ENCODE measurements around the gene ARMC2. TPM values are rescaled to one million over a fixed set of nuclear protein-coding genes. Genes with fewer than 3 reads are reported as not detected.

ARMC2 gene
- total and polyA plus RNA-seq, 2 donors (not counting 1 experiment from before 2014, with no cell fraction given) = 4.8 to 9.9 TPM

DNA sequence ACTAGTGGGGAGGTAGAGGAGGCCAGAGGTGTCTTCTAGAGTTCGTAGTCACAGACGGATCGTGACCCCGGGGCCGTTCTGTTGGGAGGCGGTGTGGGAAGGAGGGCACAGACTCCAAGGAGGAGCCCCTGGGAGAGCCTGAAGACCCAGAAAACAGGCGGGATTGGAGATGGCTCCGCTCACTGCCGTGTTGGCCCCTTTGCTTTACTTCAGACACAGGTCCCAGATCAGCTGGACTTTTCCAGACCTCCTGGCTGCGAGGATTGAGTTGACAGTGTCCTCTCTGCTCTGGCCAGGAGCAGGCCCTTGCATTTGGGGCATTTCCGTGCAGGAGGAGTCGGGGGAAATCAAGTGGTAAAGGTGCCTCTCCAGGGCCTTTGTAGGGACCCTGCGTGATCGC lies 112.9 kb downstream of the ARMC2 start:
- Mint-ChIP-seq H3K4me3 (no peak overlapping the region), H3K9me3 (ENCODE audit: insufficient read depth) (no peaks in the 10 kb centered on the region), H3K4me1 (peaks cover 12% of the 10 kb centered on the region), H3K27ac (no peak overlapping the region), H3K27me3 (no peaks in the 10 kb centered on the region)
- DNase-seq = no peak
- CTCF ChIA-PET = no interaction called here
- WGBS (ENCODE audit: insufficient coverage) = 97% methylated on average over 14 of the region's 14 CpGs
- no peaks in the 10 kb centered on the region for H3K27me3 ChIP-seq (replicated peaks in 1 of 4; ENCODE audit: control extremely low read depth in 1 of 4, control insufficient read depth in 3 of 4, insufficient read depth in 4 of 4, low read length in 3 of 4)
- no peak overlapping the region for H2AFZ ChIP-seq (ENCODE audit: insufficient read depth, low read depth, low read length, poor library complexity, severe bottlenecking)
- H4K20me1 ChIP-seq (ENCODE audit: control insufficient read depth, insufficient read depth, low read length, poor library complexity, severe bottlenecking) = no peaks in the 10 kb centered on the region
- H3K4me3 ChIP-seq (ENCODE audit: control extremely low read depth in 1 of 5, extremely low read depth in 1 of 5, insufficient read depth in 1 of 5, low read depth in 2 of 5, low read length in 4 of 5) = no peak overlapping the region
- no peak overlapping the region for H3K27ac ChIP-seq (ENCODE audit: low read length in 2 of 2)
- POLR2A ChIA-PET = no interaction called here
- intact Hi-C loops (cut with micrococcal nuclease) = no loop called here
- no peak for ATAC-seq (ENCODE audit: low read depth)
- H3K4me2 ChIP-seq (replicated peaks; ENCODE audit: low read depth, low read length, poor library complexity, severe bottlenecking) = no peak overlapping the region
- H3K36me3 ChIP-seq (replicated peaks in 1 of 2; ENCODE audit: control extremely low read depth in 1 of 2, control insufficient read depth in 1 of 2, extremely low read depth in 1 of 2, insufficient read depth in 2 of 2, low read length in 1 of 2) = no peaks in the 10 kb centered on the region
- H3K79me2 ChIP-seq (ENCODE audit: control insufficient read depth, insufficient read depth, low read length) = no peaks in the 10 kb centered on the region
- H3K4me1 ChIP-seq (ENCODE audit: control insufficient read depth in 2 of 2, insufficient read depth in 2 of 2, low read length in 2 of 2) = peaks cover 9 to 12% of the 10 kb centered on the region in 2 donors
- peaks cover 0 to 4% (median 0%) of the 10 kb centered on the region in 3 donors for H3K9me3 ChIP-seq (ENCODE audit: control extremely low read depth in 1 of 3, control insufficient read depth in 2 of 3, insufficient read depth in 1 of 3, low read length in 2 of 3)
- H3K9ac ChIP-seq (ENCODE audit: low read length) = no peak overlapping the region
- TF ChIP-seq EZH2 (IDR thresholded peaks at IDR 0.05; ENCODE audit: borderline replicate concordance, insufficient read depth, low read depth, low read length, poor library complexity, severe bottlenecking) = no peak
- TF ChIP-seq, protein P1, sequence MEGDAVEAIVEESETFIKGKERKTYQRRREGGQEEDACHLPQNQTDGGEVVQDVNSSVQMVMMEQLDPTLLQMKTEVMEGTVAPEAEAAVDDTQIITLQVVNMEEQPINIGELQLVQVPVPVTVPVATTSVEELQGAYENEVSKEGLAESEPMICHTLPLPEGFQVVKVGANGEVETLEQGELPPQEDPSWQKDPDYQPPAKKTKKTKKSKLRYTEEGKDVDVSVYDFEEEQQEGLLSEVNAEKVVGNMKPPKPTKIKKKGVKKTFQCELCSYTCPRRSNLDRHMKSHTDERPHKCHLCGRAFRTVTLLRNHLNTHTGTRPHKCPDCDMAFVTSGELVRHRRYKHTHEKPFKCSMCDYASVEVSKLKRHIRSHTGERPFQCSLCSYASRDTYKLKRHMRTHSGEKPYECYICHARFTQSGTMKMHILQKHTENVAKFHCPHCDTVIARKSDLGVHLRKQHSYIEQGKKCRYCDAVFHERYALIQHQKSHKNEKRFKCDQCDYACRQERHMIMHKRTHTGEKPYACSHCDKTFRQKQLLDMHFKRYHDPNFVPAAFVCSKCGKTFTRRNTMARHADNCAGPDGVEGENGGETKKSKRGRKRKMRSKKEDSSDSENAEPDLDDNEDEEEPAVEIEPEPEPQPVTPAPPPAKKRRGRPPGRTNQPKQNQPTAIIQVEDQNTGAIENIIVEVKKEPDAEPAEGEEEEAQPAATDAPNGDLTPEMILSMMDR (IDR thresholded peaks at IDR 0.05) = no peak

DNA sequence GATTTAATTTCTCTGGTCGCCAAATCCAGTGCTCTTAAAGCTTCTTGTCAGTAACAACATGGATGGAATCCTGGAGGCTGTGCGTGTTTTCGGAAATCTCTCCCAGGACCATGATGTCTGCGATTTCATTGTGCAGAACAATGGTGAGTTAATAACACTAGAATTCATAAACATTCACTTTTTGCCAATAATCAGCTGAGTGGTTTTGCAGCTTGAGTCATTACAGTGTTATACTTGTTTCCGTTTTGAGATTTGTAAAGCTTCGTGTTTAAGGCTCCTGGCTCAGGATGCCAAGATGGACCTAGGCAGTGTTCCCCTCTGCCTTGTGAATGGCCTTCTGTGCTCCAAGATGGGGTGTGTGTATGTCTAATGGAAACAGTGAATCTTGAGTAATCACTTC lies 113.8 kb downstream of the ARMC2 start:
- H2AFZ ChIP-seq (ENCODE audit: insufficient read depth, low read depth, low read length, poor library complexity, severe bottlenecking) = no peak overlapping the region
- no peaks in the 10 kb centered on the region for H3K27me3 Mint-ChIP-seq
- TF ChIP-seq EZH2 (IDR thresholded peaks at IDR 0.05; ENCODE audit: borderline replicate concordance, insufficient read depth, low read depth, low read length, poor library complexity, severe bottlenecking) = no peak
- TF ChIP-seq, protein P1 (IDR thresholded peaks at IDR 0.05) = no peak
- WGBS (ENCODE audit: insufficient coverage) = 100% methylated on average over 2 of the region's 6 CpGs
- no peaks in the 10 kb centered on the region for H3K79me2 ChIP-seq (ENCODE audit: control insufficient read depth, insufficient read depth, low read length)
- no peaks in the 10 kb centered on the region for H3K36me3 ChIP-seq (replicated peaks in 1 of 2; ENCODE audit: control extremely low read depth in 1 of 2, control insufficient read depth in 1 of 2, extremely low read depth in 1 of 2, insufficient read depth in 2 of 2, low read length in 1 of 2)
- H3K9me3 ChIP-seq (ENCODE audit: control extremely low read depth in 1 of 3, control insufficient read depth in 2 of 3, insufficient read depth in 1 of 3, low read length in 2 of 3) = peaks cover 0 to 4% (median 0%) of the 10 kb centered on the region in 3 donors
- no peak overlapping the region for H3K4me3 Mint-ChIP-seq
- H3K4me1 Mint-ChIP-seq = peaks cover 14% of the 10 kb centered on the region
- H3K4me2 ChIP-seq (replicated peaks; ENCODE audit: low read depth, low read length, poor library complexity, severe bottlenecking) = no peak overlapping the region
- no peak for DNase-seq
- no peaks in the 10 kb centered on the region for H3K27me3 ChIP-seq (replicated peaks in 1 of 4; ENCODE audit: control extremely low read depth in 1 of 4, control insufficient read depth in 3 of 4, insufficient read depth in 4 of 4, low read length in 3 of 4)
- ChIA-PET POLR2A (no interaction called here), CTCF (no interaction called here)
- H3K4me3 ChIP-seq (ENCODE audit: control extremely low read depth in 1 of 5, extremely low read depth in 1 of 5, insufficient read depth in 1 of 5, low read depth in 2 of 5, low read length in 4 of 5) = no peak overlapping the region
- no peak for ATAC-seq (ENCODE audit: low read depth)
- H4K20me1 ChIP-seq (ENCODE audit: control insufficient read depth, insufficient read depth, low read length, poor library complexity, severe bottlenecking) = no peaks in the 10 kb centered on the region
- H3K9ac ChIP-seq (ENCODE audit: low read length) = no peak overlapping the region
- H3K9me3 Mint-ChIP-seq (ENCODE audit: insufficient read depth) = no peaks in the 10 kb centered on the region
- H3K27ac Mint-ChIP-seq = no peak overlapping the region
- H3K27ac ChIP-seq (ENCODE audit: low read length in 2 of 2) = no peak overlapping the region
- peaks cover 13 to 17% of the 10 kb centered on the region in 2 donors for H3K4me1 ChIP-seq (ENCODE audit: control insufficient read depth in 2 of 2, insufficient read depth in 2 of 2, low read length in 2 of 2)
- intact Hi-C loops (cut with micrococcal nuclease) = no loop called here

All from B cell (primary cell).